Measurements from ENCODE around the gene CYP17A1. TPM values are rescaled to one million over a fixed set of nuclear protein-coding genes. Genes with fewer than 3 reads are reported as not detected.

Gene CYP17A1, protein sequence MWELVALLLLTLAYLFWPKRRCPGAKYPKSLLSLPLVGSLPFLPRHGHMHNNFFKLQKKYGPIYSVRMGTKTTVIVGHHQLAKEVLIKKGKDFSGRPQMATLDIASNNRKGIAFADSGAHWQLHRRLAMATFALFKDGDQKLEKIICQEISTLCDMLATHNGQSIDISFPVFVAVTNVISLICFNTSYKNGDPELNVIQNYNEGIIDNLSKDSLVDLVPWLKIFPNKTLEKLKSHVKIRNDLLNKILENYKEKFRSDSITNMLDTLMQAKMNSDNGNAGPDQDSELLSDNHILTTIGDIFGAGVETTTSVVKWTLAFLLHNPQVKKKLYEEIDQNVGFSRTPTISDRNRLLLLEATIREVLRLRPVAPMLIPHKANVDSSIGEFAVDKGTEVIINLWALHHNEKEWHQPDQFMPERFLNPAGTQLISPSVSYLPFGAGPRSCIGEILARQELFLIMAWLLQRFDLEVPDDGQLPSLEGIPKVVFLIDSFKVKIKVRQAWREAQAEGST
- total RNA-seq: not detected
- not detected for polyA plus RNA-seq (2013, experiment 1 of 2)
- polyA plus RNA-seq (2013, experiment 2 of 2): 0.05 TPM
- 0 to 0.13 (median 0) reads per million in 172 experiments for total RNA-seq

DNA sequence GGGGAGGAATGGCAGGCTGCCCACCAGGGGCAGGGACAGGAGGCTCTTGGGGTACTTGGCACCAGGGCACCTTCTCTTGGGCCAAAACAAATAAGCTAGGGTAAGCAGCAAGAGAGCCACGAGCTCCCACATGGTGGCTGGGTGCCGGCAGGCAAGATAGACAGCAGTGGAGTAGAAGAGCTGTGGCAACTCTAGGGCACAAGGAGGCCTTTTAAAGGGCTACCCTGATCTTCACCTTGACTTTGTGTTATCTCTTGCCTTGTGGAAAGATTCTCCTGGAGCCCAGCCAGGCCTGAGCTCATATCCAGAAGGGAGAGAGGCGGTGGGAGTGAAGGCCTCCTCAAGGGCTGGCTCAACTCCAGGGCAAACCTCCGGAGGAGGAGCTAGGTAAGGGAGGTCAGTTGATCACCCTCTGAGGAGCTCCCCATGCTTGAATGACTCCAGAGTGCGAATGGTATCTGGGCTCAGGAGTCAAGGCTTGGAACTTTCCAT is at the start of gene CYP17A1:
Gene CYP17A1, minus strand, starts transcription at position 184 of the 492 bp plus-strand sequence. Its CDS starts 52 bp downstream, at position 132.
- CTCF ChIA-PET: interaction anchor here (1.3 kb wide), 1 partner anchor 407 kb away, joined by 3 read pairs; no protein-coding TSS in a partner anchor
- no peak for DNase-seq
- Mint-ChIP-seq H3K9me3 (peaks cover 8% of the 10 kb centered on the region), H3K27me3 (peaks cover 10% of the 10 kb centered on the region), H3K4me3 (no peak within 1 kb of the TSS), H3K4me1 (ENCODE audit: low read depth) (no peaks in the 10 kb centered on the region), H3K36me3 (ENCODE audit: low read depth) (no peaks in the 10 kb centered on the region), H3K27ac (no peak within 1 kb of the TSS)
- Histone ChIP-seq H3K9me3 (ENCODE audit: control insufficient read depth in 1 of 2, insufficient read depth in 1 of 2, low read length in 2 of 2) (peaks cover 0 to 11% of the 10 kb centered on the region in 2 experiments), H3K27ac (ENCODE audit: low read depth in 1 of 2, low read length in 2 of 2) (no peak within 1 kb of the TSS), H3K36me3 (ENCODE audit: insufficient read depth, low read length) (no peaks in the 10 kb centered on the region), H3K4me1 (ENCODE audit: insufficient read depth, low read length) (peaks cover 5% of the 10 kb centered on the region), H3K4me3 (ENCODE audit: low read length) (no peak within 1 kb of the TSS), H3K27me3 (ENCODE audit: control insufficient read depth in 1 of 2, insufficient read depth in 2 of 2, low read length in 2 of 2) (no peaks in the 10 kb centered on the region)
- POLR2A ChIA-PET: no interaction called here
- TF ChIP-seq CTCF (IDR thresholded peaks at IDR 0.05): no peak
- intact Hi-C loops (cut with DNase I, micrococcal nuclease): loop anchor here in 1 of 2 experiments (10.0 kb wide), 1 partner anchor 848 kb away; no protein-coding TSS in a partner anchor
- ATAC-seq (ENCODE audit: poor library complexity): no peak

DNA sequence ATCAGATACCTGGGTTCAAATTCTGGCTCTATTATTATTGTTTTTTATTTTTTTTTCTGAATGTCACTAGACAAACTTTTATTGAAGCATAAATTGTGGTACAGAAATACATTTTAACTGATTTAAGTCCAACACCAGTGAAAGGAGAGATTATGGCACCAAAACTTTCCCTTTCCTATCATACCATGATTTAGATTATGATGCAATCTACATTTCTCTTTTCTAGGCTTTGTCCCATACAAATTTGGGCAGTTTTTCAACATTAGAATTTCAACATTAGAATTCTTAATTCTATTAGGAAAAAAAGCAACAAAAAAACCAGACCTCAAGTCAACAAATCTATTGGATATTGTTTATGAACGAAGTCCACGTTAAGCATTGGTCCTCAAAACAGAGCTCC is 43.0 kb upstream of the CYP17A1 start:
- ChIA-PET POLR2A (no interaction called here), CTCF (no interaction called here)
- no peaks in the 10 kb centered on the region for H3K27me3 ChIP-seq (ENCODE audit: control insufficient read depth in 1 of 2, insufficient read depth in 2 of 2, low read length in 2 of 2)
- Mint-ChIP-seq H3K36me3 (ENCODE audit: low read depth) (no peaks in the 10 kb centered on the region), H3K4me1 (ENCODE audit: low read depth) (no peaks in the 10 kb centered on the region), H3K4me3 (no peak overlapping the region), H3K27ac (no peak overlapping the region), H3K27me3 (no peaks in the 10 kb centered on the region), H3K9me3 (no peaks in the 10 kb centered on the region)
- no peaks in the 10 kb centered on the region for H3K4me1 ChIP-seq (ENCODE audit: insufficient read depth, low read length)
- intact Hi-C loops (cut with DNase I, micrococcal nuclease): no loop called here
- H3K36me3 ChIP-seq (ENCODE audit: insufficient read depth, low read length): no peaks in the 10 kb centered on the region
- TF ChIP-seq CTCF (IDR thresholded peaks at IDR 0.05): no peak
- no peak for ATAC-seq (ENCODE audit: poor library complexity)
- no peak for DNase-seq
- no peak overlapping the region for H3K4me3 ChIP-seq (ENCODE audit: low read length)
- H3K9me3 ChIP-seq (ENCODE audit: control insufficient read depth in 1 of 2, insufficient read depth in 1 of 2, low read length in 2 of 2): no peaks in the 10 kb centered on the region
- no peak overlapping the region for H3K27ac ChIP-seq (ENCODE audit: low read depth in 1 of 2, low read length in 2 of 2)

GRCh38 chr10:102878629-102879028 is 41.4 kb upstream of the CYP17A1 start:
- H3K9me3 ChIP-seq (ENCODE audit: control insufficient read depth in 1 of 2, insufficient read depth in 1 of 2, low read length in 2 of 2): no peaks in the 10 kb centered on the region
- TF ChIP-seq CTCF (IDR thresholded peaks at IDR 0.05): no peak
- H3K36me3 ChIP-seq (ENCODE audit: insufficient read depth, low read length): no peaks in the 10 kb centered on the region
- H3K4me1 ChIP-seq (ENCODE audit: insufficient read depth, low read length): no peaks in the 10 kb centered on the region
- DNase-seq (no peak), ATAC-seq (ENCODE audit: poor library complexity) (no peak)
- ChIA-PET CTCF (no interaction called here), POLR2A (no interaction called here)
- H3K27ac ChIP-seq (ENCODE audit: low read depth in 1 of 2, low read length in 2 of 2): no peak overlapping the region
- no peaks in the 10 kb centered on the region for H3K4me1 Mint-ChIP-seq (ENCODE audit: low read depth)
- no peak overlapping the region for H3K4me3 Mint-ChIP-seq
- H3K27me3 Mint-ChIP-seq: no peaks in the 10 kb centered on the region
- intact Hi-C loops (cut with DNase I, micrococcal nuclease): no loop called here
- no peak overlapping the region for H3K4me3 ChIP-seq (ENCODE audit: low read length)
- H3K9me3 Mint-ChIP-seq: no peaks in the 10 kb centered on the region
- no peak overlapping the region for H3K27ac Mint-ChIP-seq
- no peaks in the 10 kb centered on the region for H3K27me3 ChIP-seq (ENCODE audit: control insufficient read depth in 1 of 2, insufficient read depth in 2 of 2, low read length in 2 of 2)
- H3K36me3 Mint-ChIP-seq (ENCODE audit: low read depth): no peaks in the 10 kb centered on the region

Data from CD4-positive, alpha-beta T cell (primary cell).